Ishikawa (cell line): ENCODE results near the gene PLXNA4.

Experiments
- CEBPB ChIP-seq: IDR thresholded peaks from 2 replicates; pipeline ENCODE4 v1.6.1; 2012
- CREB1 ChIP-seq: IDR thresholded peaks from 2 replicates; pipeline ENCODE4 v1.6.1; 2012; ENCODE audit warnings: low read depth
- EGR1 ChIP-seq: IDR thresholded peaks from 2 replicates; pipeline ENCODE4 v1.6.1; 2012
- EP300 ChIP-seq: IDR thresholded peaks from 2 replicates; pipeline ENCODE4 v1.6.1; 2012; ENCODE audit warnings: borderline replicate concordance
- FOXM1 ChIP-seq: IDR thresholded peaks from 2 replicates; pipeline ENCODE4 v1.6.1; 2012; ENCODE audit warnings: low read depth, borderline replicate concordance
- NFIC ChIP-seq: IDR thresholded peaks from 2 replicates; pipeline ENCODE4 v1.6.1; 2012
- RAD21 ChIP-seq: IDR thresholded peaks from 2 replicates; pipeline ENCODE4 v1.6.1; 2012; ENCODE audit warnings: low read depth
- TAF1 ChIP-seq: IDR thresholded peaks from 2 replicates; pipeline ENCODE4 v1.6.1; 2012; ENCODE audit warnings: low read depth, mild to moderate bottlenecking
- TCF12 ChIP-seq: IDR thresholded peaks from 2 replicates; pipeline ENCODE4 v1.6.1; 2012; ENCODE audit warnings: low read depth
- TEAD4 ChIP-seq: IDR thresholded peaks from 2 replicates; pipeline ENCODE4 v1.6.1; 2012
- YY1 ChIP-seq: IDR thresholded peaks from 2 replicates; pipeline ENCODE4 v1.6.1; 2012; ENCODE audit warnings: low read depth
- ZBTB7A ChIP-seq: IDR thresholded peaks from 2 replicates; pipeline ENCODE4 v1.6.1; 2012; ENCODE audit warnings: low read depth
- TF ChIP-seq, protein P1 (sequence below): IDR thresholded peaks from 2 replicates; pipeline ENCODE4 v1.6.1; 2012
- TF ChIP-seq, protein P2 (sequence below): IDR thresholded peaks from 2 replicates; pipeline ENCODE4 v1.6.1; 2012
- TF ChIP-seq, protein P3 (sequence below): IDR thresholded peaks from 2 replicates; pipeline ENCODE4 v1.6.1; 2012; ENCODE audit warnings: low read depth, mild to moderate bottlenecking

PLXNA4 gene

DNA sequence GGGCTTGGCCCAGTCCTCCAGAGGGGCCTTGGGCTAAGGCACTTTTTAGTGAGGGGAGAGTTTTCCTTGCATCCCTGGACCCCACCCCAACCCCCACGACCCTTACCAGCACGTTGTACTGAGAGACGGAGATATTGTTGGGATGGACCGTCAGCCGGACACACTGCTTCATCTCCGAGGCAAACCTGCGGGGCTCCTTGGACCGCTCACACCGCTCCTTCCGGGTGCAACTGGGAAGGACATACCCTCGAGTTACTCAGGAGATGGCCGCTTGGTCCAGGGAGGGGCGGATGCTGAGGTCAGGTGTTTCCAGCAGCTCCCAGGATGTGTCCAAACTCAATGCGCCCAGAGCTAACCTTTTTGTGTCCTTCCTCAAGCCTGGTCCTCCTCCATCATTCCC, 348.0 kb downstream of the PLXNA4 start:
- no peak for TF ChIP-seq EP300
- TF ChIP-seq, protein P1, sequence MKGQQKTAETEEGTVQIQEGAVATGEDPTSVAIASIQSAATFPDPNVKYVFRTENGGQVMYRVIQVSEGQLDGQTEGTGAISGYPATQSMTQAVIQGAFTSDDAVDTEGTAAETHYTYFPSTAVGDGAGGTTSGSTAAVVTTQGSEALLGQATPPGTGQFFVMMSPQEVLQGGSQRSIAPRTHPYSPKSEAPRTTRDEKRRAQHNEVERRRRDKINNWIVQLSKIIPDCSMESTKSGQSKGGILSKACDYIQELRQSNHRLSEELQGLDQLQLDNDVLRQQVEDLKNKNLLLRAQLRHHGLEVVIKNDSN = no peak
- TF ChIP-seq, protein P2, sequence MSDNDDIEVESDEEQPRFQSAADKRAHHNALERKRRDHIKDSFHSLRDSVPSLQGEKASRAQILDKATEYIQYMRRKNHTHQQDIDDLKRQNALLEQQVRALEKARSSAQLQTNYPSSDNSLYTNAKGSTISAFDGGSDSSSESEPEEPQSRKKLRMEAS = no peak
- TF ChIP-seq TEAD4 = no peak

DNA sequence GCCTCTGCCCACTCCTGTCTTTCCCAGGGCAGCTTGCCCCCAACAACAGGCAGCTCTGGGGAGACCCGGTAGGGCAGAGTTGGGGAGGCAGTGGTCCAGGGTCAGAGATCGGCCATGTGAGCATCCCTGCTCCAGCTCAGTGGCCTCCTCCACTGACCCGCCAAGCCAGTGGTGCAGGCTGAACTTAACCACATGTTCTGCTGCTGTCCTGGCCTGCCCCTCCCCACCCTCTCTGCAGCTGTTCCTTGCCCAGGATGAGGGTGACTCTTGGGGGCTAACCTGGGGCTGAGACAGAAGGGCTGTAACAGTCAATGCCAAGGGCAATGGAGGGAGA, 349.3 kb downstream of the PLXNA4 start:
- TF ChIP-seq TCF12 (no peak), YY1 (no peak), TAF1 (no peak), RAD21 (no peak), EGR1 (no peak), CEBPB (no peak), TEAD4 (no peak), FOXM1 (no peak), EP300 (no peak)
- TF ChIP-seq, protein P1 = no peak

DNA sequence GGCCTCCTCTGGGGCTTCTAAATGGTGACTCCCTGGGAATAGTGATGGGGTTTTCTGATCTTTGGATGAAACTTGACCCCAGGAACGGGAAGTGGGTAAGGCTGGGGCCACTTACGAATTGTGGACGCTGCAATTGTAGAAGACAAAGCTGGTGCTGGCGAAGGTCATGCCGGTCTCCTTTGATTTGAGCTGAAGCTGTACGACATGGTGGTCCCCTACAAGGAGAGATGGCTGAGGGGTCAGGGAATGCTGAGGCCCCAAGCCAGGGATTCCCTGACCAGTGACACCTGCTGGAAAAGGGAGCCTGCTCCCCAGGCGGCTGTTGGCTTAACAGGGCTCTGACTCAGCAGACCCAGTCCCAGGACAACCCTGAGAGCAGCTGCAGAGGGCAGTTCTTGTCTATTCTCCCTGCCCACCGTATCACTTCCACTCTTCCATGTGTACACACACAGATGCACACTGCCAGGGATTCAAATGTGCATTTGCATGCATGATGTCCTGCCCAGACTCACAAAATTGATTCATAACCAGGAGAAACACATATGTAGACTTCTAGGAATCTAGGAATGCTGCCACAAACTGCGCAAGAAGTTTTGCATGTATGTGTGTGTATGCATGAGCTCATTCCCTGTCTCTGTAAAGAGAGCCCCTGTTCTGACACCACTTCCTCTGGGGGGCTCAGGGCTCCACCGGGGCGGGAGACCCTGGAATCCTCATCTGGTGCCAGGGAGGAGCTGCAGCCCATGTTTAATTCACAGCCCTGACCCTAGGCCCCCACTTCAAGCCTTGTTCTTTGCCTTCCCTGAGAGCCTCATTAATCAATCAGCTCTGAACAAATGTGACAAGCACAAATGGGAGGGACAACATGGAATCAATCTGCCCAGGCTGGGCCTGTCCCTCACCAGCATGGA, 350.0 kb downstream of the PLXNA4 start:
- TF ChIP-seq TEAD4 = no peak
- TF ChIP-seq YY1 = no peak
- no peak for TF ChIP-seq NFIC
- no peak for TF ChIP-seq EGR1

DNA sequence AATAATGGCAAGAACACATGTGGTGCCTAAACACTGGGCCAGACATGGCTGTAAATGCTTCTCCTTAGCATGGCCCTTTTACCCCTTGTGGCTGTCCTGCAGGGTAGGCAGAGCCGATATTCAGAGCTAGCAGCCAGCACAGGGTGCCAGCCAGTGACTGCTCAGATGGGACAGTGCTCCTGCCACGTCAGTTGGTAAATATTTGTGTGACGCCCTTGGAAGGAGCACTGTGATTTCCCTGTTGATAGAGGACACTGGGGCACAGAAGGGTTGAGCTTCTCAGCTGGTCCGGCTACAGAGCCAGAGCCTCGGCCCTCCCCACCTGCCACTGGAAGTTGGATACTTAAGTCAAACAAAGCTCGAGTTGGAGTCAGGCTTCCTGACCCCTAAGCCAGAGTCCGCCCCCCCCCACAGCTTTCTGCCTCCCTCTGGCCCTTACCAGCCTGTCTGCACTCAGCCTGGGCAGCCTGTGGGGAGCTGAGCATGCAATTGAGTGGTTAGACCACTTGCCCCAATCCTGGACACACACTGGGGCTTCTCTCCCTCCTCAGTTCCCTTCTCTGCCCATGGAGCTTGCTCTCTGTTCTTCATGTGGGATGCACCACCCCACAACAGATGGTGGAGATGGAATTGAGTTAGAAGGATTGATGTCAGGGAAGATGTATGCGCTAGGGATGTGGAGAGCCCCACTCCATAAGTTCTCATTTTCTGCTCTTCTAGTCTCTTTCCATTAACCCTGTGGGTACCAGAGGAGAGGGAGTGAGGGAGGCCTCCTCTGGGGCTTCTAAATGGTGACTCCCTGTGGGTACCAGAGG, 350.8 kb downstream of the PLXNA4 start:
- TF ChIP-seq FOXM1 (no peak), ZBTB7A (no peak)

DNA sequence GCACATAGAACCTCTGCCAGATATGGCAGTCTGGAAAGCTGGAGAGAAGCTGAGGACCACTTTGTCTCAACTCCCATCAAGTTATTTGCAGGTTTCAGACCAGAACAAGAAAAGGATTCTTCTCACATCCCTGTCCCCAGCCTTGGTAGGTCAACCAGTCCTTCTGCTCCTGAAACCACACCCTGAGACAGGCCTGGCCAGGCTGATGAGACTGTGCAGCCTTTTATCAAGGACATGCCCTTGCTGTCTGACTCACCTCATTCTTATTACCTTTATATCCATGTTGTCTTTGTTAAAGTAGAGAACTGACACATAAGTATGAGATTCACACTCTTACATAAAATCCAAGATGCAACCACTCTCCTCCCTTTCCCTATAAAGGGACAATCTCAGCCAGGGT, 354.9 kb downstream of the PLXNA4 start:
- no peak for TF ChIP-seq CEBPB
- TF ChIP-seq YY1 = no peak
- TF ChIP-seq, protein P3, sequence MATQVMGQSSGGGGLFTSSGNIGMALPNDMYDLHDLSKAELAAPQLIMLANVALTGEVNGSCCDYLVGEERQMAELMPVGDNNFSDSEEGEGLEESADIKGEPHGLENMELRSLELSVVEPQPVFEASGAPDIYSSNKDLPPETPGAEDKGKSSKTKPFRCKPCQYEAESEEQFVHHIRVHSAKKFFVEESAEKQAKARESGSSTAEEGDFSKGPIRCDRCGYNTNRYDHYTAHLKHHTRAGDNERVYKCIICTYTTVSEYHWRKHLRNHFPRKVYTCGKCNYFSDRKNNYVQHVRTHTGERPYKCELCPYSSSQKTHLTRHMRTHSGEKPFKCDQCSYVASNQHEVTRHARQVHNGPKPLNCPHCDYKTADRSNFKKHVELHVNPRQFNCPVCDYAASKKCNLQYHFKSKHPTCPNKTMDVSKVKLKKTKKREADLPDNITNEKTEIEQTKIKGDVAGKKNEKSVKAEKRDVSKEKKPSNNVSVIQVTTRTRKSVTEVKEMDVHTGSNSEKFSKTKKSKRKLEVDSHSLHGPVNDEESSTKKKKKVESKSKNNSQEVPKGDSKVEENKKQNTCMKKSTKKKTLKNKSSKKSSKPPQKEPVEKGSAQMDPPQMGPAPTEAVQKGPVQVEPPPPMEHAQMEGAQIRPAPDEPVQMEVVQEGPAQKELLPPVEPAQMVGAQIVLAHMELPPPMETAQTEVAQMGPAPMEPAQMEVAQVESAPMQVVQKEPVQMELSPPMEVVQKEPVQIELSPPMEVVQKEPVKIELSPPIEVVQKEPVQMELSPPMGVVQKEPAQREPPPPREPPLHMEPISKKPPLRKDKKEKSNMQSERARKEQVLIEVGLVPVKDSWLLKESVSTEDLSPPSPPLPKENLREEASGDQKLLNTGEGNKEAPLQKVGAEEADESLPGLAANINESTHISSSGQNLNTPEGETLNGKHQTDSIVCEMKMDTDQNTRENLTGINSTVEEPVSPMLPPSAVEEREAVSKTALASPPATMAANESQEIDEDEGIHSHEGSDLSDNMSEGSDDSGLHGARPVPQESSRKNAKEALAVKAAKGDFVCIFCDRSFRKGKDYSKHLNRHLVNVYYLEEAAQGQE = no peak

DNA sequence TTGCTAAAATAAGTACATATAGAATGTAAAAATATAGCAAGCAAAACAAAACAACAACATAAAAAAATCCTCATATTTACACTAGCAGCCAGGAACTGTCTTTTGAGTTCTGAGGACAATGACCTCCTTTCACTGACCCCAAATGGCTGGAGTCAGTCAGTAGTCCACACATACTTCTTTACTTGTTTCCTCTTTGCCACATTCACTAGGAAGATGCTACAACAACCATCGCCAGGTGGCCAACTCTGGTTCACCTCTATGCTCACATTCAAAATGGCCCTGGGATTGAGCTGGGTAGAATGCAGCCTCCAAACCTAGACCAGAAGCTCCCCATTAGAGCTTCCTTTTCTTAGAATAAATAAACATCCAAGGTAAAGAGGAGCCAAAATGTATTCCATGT, 356.2 kb downstream of the PLXNA4 start:
- TF ChIP-seq YY1 = no peak
- TF ChIP-seq, protein P1 = no peak
- no peak for TF ChIP-seq TCF12
- no peak for TF ChIP-seq EP300

DNA sequence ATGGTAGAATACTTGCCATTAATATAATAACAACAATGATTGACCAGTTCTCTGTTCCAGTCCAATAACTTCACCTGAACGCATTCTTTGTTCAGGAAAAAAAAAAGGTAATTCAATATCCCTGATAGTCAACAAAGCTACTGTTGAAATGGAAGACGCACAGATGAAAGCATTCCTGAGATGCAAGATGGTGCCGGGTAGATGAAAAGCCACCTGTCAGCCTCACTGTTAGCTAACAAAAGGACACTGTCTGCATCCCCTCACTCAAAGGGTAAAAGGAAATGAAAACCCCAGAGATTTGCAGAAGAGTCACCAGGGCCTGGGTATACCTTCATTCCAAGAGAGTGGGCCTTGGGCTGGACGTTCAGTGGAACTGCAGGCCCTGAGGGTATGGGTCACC, 357.4 kb downstream of the PLXNA4 start:
- no peak for TF ChIP-seq EP300
- TF ChIP-seq CREB1 = no peak
- no peak for TF ChIP-seq TAF1
- no peak for TF ChIP-seq TCF12
- TF ChIP-seq YY1 = no peak
- no peak for TF ChIP-seq CEBPB
- TF ChIP-seq, protein P1 = no peak
- no peak for TF ChIP-seq ZBTB7A
- TF ChIP-seq FOXM1 = no peak
- TF ChIP-seq TEAD4 = no peak
- no peak for TF ChIP-seq EGR1
- TF ChIP-seq, protein P3 = no peak
- no peak for TF ChIP-seq RAD21
- no peak for TF ChIP-seq NFIC
- TF ChIP-seq, protein P2 = no peak
